HG03025 (cell line): ENCODE measurements around the gene DOC2B.
"Not testable (repeated sequence)": the region's sequence is repeated elsewhere in the genome, so short reads cannot be mapped to it uniquely, and the experiment has no call there.

ENCODE experiments used
- ATAC-seq: cut with Tn5 transposase; IDR thresholded peaks from one replicate; pipeline ENCODE4 v1.9.1; 2021; ENCODE audit warnings: mild to moderate bottlenecking, moderate library complexity; ENCODE audit not compliant: unreplicated experiment, low FRiP score

The DOC2B gene

GRCh38 chr17:213286-214105 lies 32.0 kb upstream of the DOC2B start:
- ATAC-seq: no peak

DNA sequence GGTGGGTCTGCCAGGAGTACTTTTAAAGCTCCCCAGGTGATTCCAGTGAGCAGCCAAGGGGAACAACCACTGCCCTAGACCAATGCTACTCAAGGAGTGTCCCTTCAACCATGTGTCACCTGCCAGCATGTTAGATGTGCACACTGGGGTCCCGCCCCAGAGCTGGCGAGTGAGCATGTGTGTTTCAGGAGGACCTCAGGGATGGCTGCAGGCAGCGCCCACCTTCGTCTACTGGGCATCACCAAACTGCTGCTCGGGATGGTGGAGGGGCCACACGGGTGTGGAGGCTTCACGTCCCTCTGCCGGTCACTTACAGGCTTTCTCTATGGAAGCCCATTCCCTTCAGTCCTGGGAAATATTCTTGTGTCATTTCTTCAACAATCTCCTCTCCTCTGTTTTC lies 29.0 kb upstream of the DOC2B start:
- ATAC-seq: no peak

DNA sequence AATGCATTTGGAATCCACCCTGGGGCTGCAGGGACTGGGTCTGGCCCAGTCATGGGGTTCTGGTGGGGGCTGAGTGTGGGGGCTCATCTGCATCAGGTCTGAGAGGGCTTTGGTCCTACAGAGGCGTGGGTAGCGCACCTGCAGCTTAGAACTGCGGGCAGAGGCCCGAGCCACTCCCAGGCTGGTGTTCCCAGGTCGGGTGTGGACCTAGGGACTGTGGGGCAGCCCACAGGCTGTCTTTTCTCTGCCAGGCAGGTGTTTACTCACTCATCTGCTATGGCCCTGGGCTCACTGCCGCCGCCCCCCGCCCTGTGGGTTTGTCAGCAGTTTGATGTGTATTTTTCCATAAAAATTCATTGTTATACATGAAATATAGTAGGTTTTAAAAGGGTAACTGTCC lies 27.0 kb upstream of the DOC2B start:
- no peak for ATAC-seq

- no peak for ATAC-seq
Measured at GRCh38 chr17:207775-208174, 26.3 kb upstream of the DOC2B start.

- no peak for ATAC-seq
Measured at GRCh38 chr17:206941-207560, 25.6 kb upstream of the DOC2B start.

DNA sequence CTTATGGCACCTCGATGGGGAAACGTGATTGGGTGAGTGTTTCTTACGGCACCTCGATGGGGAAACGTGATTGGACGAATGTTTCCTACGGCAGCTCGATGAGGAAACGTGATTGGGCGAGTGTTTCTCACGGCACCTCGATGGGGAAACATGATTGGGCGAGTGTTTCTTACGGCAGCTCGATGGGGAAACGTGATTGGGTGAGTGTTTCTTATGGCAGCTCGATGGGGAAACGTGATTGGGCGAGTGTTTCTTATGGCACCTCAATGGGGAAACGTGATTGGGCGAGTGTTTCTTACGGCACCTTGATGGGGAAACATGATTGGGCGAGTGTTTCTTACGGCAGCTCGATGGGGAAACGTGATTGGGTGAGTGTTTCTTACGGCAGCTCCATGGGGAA lies 25.0 kb upstream of the DOC2B start:
- ATAC-seq: not testable (repeated sequence)

DNA sequence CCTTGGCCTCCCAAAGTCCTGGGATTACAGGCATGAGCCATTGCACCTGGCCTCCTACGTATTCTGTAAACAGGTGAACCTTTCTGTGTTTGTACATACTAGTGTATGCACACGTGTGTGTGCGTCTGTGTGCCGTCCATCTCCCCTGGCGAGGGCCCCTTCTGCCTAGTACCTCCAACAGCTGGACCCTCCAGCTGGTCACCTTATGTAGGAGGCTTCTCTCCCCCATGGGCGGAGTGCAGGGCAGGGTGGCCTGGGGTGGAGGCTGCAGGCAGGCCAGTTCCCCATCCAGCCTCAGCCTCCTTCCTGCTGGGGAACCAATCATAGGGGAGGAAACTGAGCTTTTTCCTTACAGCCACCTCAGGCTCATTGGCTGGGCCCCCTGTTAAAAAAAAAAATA lies 24.4 kb upstream of the DOC2B start:
- ATAC-seq: no peak

- no peak for ATAC-seq
Measured at GRCh38 chr17:205148-205669, 23.8 kb upstream of the DOC2B start.

DNA sequence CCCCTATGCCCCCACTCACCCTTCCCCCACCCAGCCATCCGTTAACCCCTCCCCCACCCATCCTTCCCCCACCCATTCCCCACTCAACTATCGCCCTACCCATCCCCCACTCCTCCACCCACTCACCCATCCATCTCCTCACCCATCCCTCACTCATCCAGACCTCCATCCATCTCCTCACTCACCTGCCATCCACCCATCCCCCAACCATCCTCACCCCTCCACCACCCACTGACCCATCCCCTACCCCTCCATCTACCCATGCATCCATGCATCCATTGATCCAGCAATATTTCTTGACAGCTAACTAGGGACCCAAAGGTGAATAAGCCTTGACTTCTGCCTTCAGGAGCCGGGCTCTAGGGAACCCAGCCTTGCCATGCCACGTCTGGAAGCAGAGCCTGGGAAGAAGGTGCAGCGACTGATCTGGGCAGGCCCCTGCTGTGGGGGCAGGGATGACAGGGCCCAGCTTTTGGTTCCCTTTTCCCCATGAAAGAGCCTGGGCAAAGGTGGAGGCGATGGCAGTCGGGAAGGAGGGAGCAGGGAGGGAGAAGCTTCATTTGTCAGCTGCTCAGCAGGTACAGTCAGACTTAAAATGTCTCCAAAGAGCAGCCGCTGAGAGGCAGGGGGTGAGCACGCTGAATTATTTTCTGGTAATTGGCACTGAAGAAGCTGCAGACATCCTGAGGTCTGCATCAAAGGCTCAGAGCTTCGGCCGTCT lies 23.1 kb upstream of the DOC2B start:
- ATAC-seq: no peak

GRCh38 chr17:202501-202951 lies 21.1 kb upstream of the DOC2B start:
- no peak for ATAC-seq

- ATAC-seq: not testable (repeated sequence)
Measured at GRCh38 chr17:201736-202135, 20.3 kb upstream of the DOC2B start.

DNA sequence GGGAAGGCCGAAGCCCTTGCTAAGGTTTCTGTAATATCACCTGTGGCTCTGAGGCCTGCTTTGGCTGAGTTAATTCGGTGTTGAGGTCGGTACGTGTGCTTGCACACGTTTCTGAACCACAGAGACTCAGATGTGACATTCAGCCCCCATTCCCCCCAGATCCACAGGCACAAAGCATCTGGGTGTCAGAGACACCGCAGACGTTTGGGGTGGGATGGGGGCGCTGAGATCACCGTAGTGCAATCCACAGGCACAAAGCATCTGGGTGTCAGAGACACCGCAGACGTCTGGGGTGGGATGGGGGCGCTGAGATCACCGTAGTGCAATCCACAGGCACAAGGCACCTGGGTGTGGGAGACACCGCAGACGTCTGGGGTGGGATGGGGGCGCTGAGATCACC lies 19.8 kb upstream of the DOC2B start:
- not testable (repeated sequence) for ATAC-seq

- ATAC-seq: no peak
Measured at GRCh38 chr17:200586-200985, 19.1 kb upstream of the DOC2B start.

- ATAC-seq: no peak
Measured at GRCh38 chr17:199806-200545, 18.5 kb upstream of the DOC2B start.

GRCh38 chr17:199191-199604 lies 17.7 kb upstream of the DOC2B start:
- no peak for ATAC-seq

DNA sequence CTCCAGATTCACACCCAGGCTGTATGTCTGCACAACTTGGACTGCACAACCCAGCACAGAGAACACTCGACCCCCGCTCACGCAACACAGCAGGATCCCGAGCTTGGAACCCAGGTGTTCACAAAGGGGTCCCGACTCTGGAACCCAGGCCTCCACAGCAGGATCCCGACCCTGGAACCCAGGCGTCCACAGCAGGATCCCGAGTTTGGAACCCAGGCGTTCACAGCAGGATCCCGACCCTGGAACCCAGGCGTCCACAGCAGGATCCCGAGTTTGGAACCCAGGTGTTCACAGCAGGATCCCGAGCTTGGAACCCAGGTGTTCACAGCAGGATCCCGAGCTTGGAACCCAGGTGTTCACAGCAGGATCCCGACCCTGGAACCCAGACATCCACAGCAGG lies 16.8 kb upstream of the DOC2B start:
- not testable (repeated sequence) for ATAC-seq

DNA sequence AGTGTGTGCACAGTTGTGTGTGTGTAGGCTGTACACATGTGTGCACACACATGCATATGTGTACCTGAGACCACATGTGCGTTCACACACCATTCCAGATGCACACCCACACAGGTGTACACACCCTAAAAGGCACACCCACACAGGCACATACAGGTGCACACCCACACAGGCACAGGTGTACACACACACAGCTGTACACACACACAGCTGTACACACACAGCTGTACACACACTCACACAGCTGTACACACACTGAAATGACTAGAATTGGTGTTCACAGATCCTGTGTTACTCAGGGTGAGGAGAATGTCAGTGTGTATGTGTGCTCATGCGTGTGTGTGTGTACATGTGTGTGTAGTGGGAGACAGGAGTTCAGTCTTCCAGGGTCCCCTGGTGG lies 15.9 kb upstream of the DOC2B start:
- no peak for ATAC-seq

GRCh38 chr17:194828-195602 lies 13.6 kb upstream of the DOC2B start:
- no peak for ATAC-seq

DNA sequence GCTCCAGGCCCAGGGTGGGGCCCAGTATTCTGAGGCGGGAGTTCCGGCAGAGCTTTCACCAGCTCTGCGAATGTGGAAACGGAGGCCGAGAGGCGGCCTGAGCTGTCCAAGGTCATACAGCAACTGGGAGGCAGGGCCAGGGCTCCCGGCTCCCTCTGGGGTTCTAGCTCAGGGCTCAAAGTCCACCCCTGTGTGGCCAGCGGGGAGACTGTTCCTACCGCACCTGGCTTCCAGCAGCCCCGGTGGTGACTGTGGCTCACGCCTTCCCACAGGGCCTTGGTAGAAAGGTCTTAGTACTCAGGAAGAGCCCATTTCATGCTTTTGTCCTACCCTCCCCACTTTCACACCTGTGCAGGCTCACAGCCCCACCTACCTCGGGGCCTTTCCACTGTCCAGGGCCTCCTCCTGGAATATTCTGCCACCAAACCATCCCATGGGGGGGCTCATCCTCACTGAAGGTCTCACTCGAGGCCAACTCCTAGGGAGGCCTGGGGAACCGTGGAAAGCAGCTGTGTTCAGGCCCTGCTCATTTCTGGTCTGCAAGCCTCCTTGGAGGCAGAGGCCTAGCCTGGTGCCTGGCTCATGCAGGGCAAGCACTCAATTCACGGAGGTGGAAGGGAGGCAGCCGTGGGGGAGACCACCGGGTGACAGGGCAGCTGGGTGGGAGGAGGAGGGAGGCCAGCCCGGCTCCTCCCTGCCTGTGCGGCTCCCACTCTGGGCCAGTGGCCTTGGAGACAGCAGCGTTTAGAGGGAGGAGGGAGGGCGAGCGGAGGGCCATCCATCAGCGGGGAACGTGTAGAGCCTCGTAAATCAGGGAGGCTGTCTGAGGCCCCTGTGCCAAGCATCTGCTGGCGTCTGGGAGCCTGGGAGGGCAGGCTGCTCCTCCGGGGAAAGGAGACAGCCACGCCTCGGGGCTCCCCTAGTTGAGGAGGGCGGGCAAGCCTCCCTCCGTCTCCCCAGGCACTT lies 12.7 kb upstream of the DOC2B start:
- no peak for ATAC-seq
